ENCODE measurements around the gene PELI2. TPM values are rescaled to one million over a fixed set of nuclear protein-coding genes. Genes with fewer than 3 reads are reported as not detected.

Gene PELI2
- total RNA-seq, 1 experiment from 2014 or later: 23.5 TPM

DNA sequence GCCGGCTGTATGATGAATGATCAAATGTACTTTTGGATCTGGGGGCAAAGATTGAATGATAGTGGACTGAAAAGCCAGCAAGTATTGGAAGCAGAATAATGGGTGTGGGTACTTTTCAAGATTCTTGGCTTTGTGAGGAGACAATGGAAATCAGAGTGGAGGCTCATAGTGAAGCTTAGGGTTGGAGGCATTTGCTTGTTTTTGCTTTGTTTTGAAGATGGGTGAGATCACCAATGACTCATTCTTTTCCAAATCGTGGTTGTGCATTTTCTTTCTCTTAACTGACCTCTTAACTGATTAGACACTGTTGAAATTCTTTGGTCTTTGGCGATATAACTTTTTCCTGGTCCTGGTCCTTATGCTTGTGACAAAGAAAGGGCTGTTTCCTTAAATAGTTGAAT is 54.4 kb downstream of the PELI2 start:
- DNase-seq (ENCODE audit: low spot score): no peak

More for the DNA sequence above, 54.4 kb downstream of the PELI2 start:
- ChIA-PET CTCF (no interaction called here), POLR2A (no interaction called here)
- H3K4me3 Mint-ChIP-seq: no peak overlapping the region
- H3K36me3 Mint-ChIP-seq: no peaks in the 10 kb centered on the region
- H3K27me3 Mint-ChIP-seq (ENCODE audit: low read depth): no peaks in the 10 kb centered on the region; the same call in 1 of the 2 replicates
- 0 out of 2 replicates have a peak overlapping the region, but pooled peaks have one; percentile 2 for H3K27ac Mint-ChIP-seq
- no peaks in the 10 kb centered on the region; the same call in 1 of the 2 replicates for H3K9me3 Mint-ChIP-seq
- ATAC-seq: no peak
- TF ChIP-seq, protein P1, sequence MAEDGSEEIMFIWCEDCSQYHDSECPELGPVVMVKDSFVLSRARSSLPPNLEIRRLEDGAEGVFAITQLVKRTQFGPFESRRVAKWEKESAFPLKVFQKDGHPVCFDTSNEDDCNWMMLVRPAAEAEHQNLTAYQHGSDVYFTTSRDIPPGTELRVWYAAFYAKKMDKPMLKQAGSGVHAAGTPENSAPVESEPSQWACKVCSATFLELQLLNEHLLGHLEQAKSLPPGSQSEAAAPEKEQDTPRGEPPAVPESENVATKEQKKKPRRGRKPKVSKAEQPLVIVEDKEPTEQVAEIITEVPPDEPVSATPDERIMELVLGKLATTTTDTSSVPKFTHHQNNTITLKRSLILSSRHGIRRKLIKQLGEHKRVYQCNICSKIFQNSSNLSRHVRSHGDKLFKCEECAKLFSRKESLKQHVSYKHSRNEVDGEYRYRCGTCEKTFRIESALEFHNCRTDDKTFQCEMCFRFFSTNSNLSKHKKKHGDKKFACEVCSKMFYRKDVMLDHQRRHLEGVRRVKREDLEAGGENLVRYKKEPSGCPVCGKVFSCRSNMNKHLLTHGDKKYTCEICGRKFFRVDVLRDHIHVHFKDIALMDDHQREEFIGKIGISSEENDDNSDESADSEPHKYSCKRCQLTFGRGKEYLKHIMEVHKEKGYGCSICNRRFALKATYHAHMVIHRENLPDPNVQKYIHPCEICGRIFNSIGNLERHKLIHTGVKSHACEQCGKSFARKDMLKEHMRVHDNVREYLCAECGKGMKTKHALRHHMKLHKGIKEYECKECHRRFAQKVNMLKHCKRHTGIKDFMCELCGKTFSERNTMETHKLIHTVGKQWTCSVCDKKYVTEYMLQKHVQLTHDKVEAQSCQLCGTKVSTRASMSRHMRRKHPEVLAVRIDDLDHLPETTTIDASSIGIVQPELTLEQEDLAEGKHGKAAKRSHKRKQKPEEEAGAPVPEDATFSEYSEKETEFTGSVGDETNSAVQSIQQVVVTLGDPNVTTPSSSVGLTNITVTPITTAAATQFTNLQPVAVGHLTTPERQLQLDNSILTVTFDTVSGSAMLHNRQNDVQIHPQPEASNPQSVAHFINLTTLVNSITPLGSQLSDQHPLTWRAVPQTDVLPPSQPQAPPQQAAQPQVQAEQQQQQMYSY (CRISPR knock-in tag; IDR thresholded peaks at IDR 0.05): no peak
- no peak for TF ChIP-seq ETV6 (CRISPR knock-in tag; IDR thresholded peaks at IDR 0.05)
- TF ChIP-seq MXD4 (CRISPR knock-in tag; IDR thresholded peaks at IDR 0.05; ENCODE audit: borderline replicate concordance): no peak
- no peak for TF ChIP-seq NR1H2 (CRISPR knock-in tag; IDR thresholded peaks at IDR 0.05)
- no peak for TF ChIP-seq NFE2L1 (CRISPR knock-in tag; IDR thresholded peaks at IDR 0.05)
- TF ChIP-seq FOXJ3 (CRISPR knock-in tag; IDR thresholded peaks at IDR 0.05; ENCODE audit: borderline replicate concordance): no peak
- TF ChIP-seq NR3C1 (CRISPR knock-in tag; conservative IDR thresholded peaks at IDR 0.05; ENCODE audit: low read depth): no peak
- TF ChIP-seq, protein P2, sequence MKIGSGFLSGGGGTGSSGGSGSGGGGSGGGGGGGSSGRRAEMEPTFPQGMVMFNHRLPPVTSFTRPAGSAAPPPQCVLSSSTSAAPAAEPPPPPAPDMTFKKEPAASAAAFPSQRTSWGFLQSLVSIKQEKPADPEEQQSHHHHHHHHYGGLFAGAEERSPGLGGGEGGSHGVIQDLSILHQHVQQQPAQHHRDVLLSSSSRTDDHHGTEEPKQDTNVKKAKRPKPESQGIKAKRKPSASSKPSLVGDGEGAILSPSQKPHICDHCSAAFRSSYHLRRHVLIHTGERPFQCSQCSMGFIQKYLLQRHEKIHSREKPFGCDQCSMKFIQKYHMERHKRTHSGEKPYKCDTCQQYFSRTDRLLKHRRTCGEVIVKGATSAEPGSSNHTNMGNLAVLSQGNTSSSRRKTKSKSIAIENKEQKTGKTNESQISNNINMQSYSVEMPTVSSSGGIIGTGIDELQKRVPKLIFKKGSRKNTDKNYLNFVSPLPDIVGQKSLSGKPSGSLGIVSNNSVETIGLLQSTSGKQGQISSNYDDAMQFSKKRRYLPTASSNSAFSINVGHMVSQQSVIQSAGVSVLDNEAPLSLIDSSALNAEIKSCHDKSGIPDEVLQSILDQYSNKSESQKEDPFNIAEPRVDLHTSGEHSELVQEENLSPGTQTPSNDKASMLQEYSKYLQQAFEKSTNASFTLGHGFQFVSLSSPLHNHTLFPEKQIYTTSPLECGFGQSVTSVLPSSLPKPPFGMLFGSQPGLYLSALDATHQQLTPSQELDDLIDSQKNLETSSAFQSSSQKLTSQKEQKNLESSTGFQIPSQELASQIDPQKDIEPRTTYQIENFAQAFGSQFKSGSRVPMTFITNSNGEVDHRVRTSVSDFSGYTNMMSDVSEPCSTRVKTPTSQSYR (CRISPR knock-in tag; IDR thresholded peaks at IDR 0.05): no peak
- TF ChIP-seq ZBTB21 (CRISPR knock-in tag; IDR thresholded peaks at IDR 0.05; ENCODE audit: borderline replicate concordance): no peak
- no peak for TF ChIP-seq ARID4B (CRISPR knock-in tag; IDR thresholded peaks at IDR 0.05; ENCODE audit: borderline replicate concordance)
- TF ChIP-seq SMAD3 (CRISPR knock-in tag; IDR thresholded peaks at IDR 0.05; ENCODE audit: borderline replicate concordance): no peak
- no peak for TF ChIP-seq ELF4 (CRISPR knock-in tag; IDR thresholded peaks at IDR 0.05; ENCODE audit: low read depth)
- no peak for TF ChIP-seq TCF7 (CRISPR knock-in tag; IDR thresholded peaks at IDR 0.05; ENCODE audit: low read depth)
- TF ChIP-seq IRF2 (CRISPR knock-in tag; IDR thresholded peaks at IDR 0.05; ENCODE audit: borderline replicate concordance, low read depth): no peak
- TF ChIP-seq ZNF423 (CRISPR knock-in tag; IDR thresholded peaks at IDR 0.05): no peak
- no peak for TF ChIP-seq PRRX2 (CRISPR knock-in tag; IDR thresholded peaks at IDR 0.05)
- TF ChIP-seq MYBL2 (CRISPR knock-in tag; IDR thresholded peaks at IDR 0.05): no peak
- H3K4me1 Mint-ChIP-seq: peaks cover 27% of the 10 kb centered on the region

All from WTC11 (cell line).